Measurements from ENCODE around the gene SLC25A51. TPM values are rescaled to one million over a fixed set of nuclear protein-coding genes. Genes with fewer than 3 reads are reported as not detected.

The SLC25A51 gene
- total RNA-seq, 1 experiment from 2014 or later = 12.9 TPM

GRCh38 chr9:37859043-37859442 lies 44.9 kb downstream of the SLC25A51 start:
- DNase-seq = no peak
- H4K5ac ChIP-seq (ENCODE audit: insufficient read length, low read depth, low read length) = no peak overlapping the region
- no peak overlapping the region for H2BK15ac ChIP-seq (ENCODE audit: low read depth, low read length)
- H3K4me1 Mint-ChIP-seq = no peaks in the 10 kb centered on the region
- H3K56ac ChIP-seq (ENCODE audit: insufficient read length, low read depth, low read length) = no peak overlapping the region
- no peaks in the 10 kb centered on the region for H3K9me3 ChIP-seq (ENCODE audit: control insufficient read depth, low read depth, low read length)
- H3K4me3 Mint-ChIP-seq = no peak overlapping the region
- no peak overlapping the region for H2AK5ac ChIP-seq (ENCODE audit: insufficient read length, low read length)
- H3T11ph ChIP-seq (ENCODE audit: low read length) = no peak overlapping the region
- no peak overlapping the region for H2BK20ac ChIP-seq (ENCODE audit: low read depth, low read length, poor library complexity, severe bottlenecking)
- no peak overlapping the region for H2BK12ac ChIP-seq (ENCODE audit: insufficient read length, low read depth, low read length)
- H3K79me1 ChIP-seq (ENCODE audit: insufficient read depth, low read depth, low read length, poor library complexity, severe bottlenecking) = no peaks in the 10 kb centered on the region
- no peak overlapping the region for H4K8ac ChIP-seq (replicated peaks; ENCODE audit: insufficient read length, low read depth, low read length)
- H3K4me1 ChIP-seq (ENCODE audit: insufficient read depth, low read length) = no peaks in the 10 kb centered on the region
- no peaks in the 10 kb centered on the region for H3K27me3 Mint-ChIP-seq (ENCODE audit: low read depth)
- no peak overlapping the region for H3K4me2 ChIP-seq (ENCODE audit: insufficient read depth, insufficient read length, low read length)
- H3K4ac ChIP-seq (ENCODE audit: low read depth, low read length) = no peak overlapping the region
- no CpG with 5 or more reads among the region's 1 CpG for WGBS (ENCODE audit: extremely low coverage, insufficient read length, low lambda C conversion rate)
- H4K20me1 ChIP-seq (ENCODE audit: control insufficient read depth, insufficient read depth, insufficient read length) = no peaks in the 10 kb centered on the region
- no peak overlapping the region for H3K27ac ChIP-seq (ENCODE audit: insufficient read length, low read depth, low read length)
- H3K23ac ChIP-seq (ENCODE audit: insufficient read length, low read depth, low read length) = no peak overlapping the region
- TF ChIP-seq, protein P1, sequence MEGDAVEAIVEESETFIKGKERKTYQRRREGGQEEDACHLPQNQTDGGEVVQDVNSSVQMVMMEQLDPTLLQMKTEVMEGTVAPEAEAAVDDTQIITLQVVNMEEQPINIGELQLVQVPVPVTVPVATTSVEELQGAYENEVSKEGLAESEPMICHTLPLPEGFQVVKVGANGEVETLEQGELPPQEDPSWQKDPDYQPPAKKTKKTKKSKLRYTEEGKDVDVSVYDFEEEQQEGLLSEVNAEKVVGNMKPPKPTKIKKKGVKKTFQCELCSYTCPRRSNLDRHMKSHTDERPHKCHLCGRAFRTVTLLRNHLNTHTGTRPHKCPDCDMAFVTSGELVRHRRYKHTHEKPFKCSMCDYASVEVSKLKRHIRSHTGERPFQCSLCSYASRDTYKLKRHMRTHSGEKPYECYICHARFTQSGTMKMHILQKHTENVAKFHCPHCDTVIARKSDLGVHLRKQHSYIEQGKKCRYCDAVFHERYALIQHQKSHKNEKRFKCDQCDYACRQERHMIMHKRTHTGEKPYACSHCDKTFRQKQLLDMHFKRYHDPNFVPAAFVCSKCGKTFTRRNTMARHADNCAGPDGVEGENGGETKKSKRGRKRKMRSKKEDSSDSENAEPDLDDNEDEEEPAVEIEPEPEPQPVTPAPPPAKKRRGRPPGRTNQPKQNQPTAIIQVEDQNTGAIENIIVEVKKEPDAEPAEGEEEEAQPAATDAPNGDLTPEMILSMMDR (conservative IDR thresholded peaks at IDR 0.05) = peak; percentile 47; the same call in 2 of the 3 replicates
- H3K18ac ChIP-seq (ENCODE audit: insufficient read length, low read depth, low read length) = no peak overlapping the region
- H2BK5ac ChIP-seq (ENCODE audit: insufficient read length, low read length) = no peak overlapping the region
- H3K9ac ChIP-seq (ENCODE audit: extremely low read depth, insufficient read length, low read length) = no peak overlapping the region
- no peak overlapping the region for H3K14ac ChIP-seq (ENCODE audit: insufficient read depth, low read length)
- H3K27ac Mint-ChIP-seq = no peak overlapping the region
- H2BK120ac ChIP-seq (ENCODE audit: low read depth, low read length, poor library complexity, severe bottlenecking) = no peak overlapping the region
- no peak overlapping the region for H4K91ac ChIP-seq (ENCODE audit: insufficient read length, low read depth, low read length)
- H2AFZ ChIP-seq (ENCODE audit: low read length) = no peak overlapping the region
- H3K23me2 ChIP-seq (ENCODE audit: insufficient read length, low read depth, low read length, poor library complexity, severe bottlenecking) = no peaks in the 10 kb centered on the region
- peaks cover 0 to 12% (median 4%) of the 10 kb centered on the region in 3 experiments; a peak in 3 of 7 replicates for H3K36me3 Mint-ChIP-seq (ENCODE audit: insufficient read depth in 1 of 3, low read depth in 3 of 3)
- H3K79me2 ChIP-seq (ENCODE audit: insufficient read depth, low read length) = no peaks in the 10 kb centered on the region
- H3K27me3 ChIP-seq (ENCODE audit: insufficient read depth, low read length) = no peaks in the 10 kb centered on the region; the same call in 1 of the 2 replicates
- H3K9me3 Mint-ChIP-seq = no peaks in the 10 kb centered on the region

Data from H9 (cell line).